Osteoblast (primary cell): ENCODE measurements around the gene TMEM229B. TPM values are rescaled to one million over a fixed set of nuclear protein-coding genes. Genes with fewer than 3 reads are reported as not detected.

ENCODE experiments used
- DNase-seq: peaks from one replicate; pipeline ENCODE4 v3.0.0; 2011; ENCODE audit warnings: low spot score, mixed read lengths; ENCODE audit not compliant: insufficient read length; ENCODE audit errors: missing footprints
- H2AFZ ChIP-seq: 2 replicates; pipeline ENCODE4 v1.6.0; 2011; ENCODE audit warnings: mild to moderate bottlenecking, low read length
- H3K27ac ChIP-seq: 2 replicates; pipeline ENCODE4 v1.5.1; 2011; ENCODE audit warnings: mild to moderate bottlenecking, low read depth, low read length, moderate library complexity
- H3K27me3 ChIP-seq: 2 replicates; pipeline ENCODE4 v1.6.0; 2012; ENCODE audit warnings: mild to moderate bottlenecking, control low read depth, inconsistent platforms, low read length, moderate library complexity; ENCODE audit not compliant: insufficient read depth
- H3K36me3 ChIP-seq: 2 replicates; pipeline ENCODE4 v1.5.1; 2011; ENCODE audit warnings: mild to moderate bottlenecking, low read length, control low read depth, moderate library complexity; ENCODE audit not compliant: insufficient read depth
- H3K4me1 ChIP-seq: 2 replicates; pipeline ENCODE4 v1.5.1; 2011; ENCODE audit warnings: mild to moderate bottlenecking, low read length, control low read depth, moderate library complexity; ENCODE audit not compliant: insufficient read depth
- H3K4me2 ChIP-seq: 2 replicates; pipeline ENCODE4 v1.6.0; 2011; ENCODE audit warnings: mild to moderate bottlenecking, low read length; ENCODE audit not compliant: insufficient read depth
- H3K4me3 ChIP-seq: fragments of 200-600 bp; sonication (generic); 3 replicates; pipeline ENCODE4 v1.5.1; 2012; ENCODE audit warnings: mild to moderate bottlenecking, low read length, inconsistent platforms; ENCODE audit not compliant: insufficient read depth
- H3K79me2 ChIP-seq: 2 replicates; pipeline ENCODE4 v1.6.0; 2012; ENCODE audit warnings: mild to moderate bottlenecking, low read length, control low read depth, inconsistent platforms; ENCODE audit not compliant: insufficient read depth
- H3K9me3 ChIP-seq: 2 replicates; pipeline ENCODE4 v1.5.1; 2011; ENCODE audit warnings: low read depth, low read length, control low read depth
- H4K20me1 ChIP-seq: 2 replicates; pipeline ENCODE4 v1.6.0; 2012; ENCODE audit warnings: mild to moderate bottlenecking, low read length, control low read depth; ENCODE audit not compliant: insufficient read depth
- CTCF ChIP-seq: IDR thresholded peaks from 2 replicates; pipeline ENCODE4 v1.5.1; 2011; ENCODE audit warnings: mild to moderate bottlenecking, low read depth, low read length, moderate library complexity; ENCODE audit errors: extremely low read depth
- total RNA-seq: library from RNA; depleted of rRNA; stranded (reverse); fragments of >200 nt; gene quantifications from 2 replicates; pipeline ENCODE4 v1.2.3, GENCODE V29; 2012

The TMEM229B gene
- total RNA-seq, 1 donor: 5.8 TPM

GRCh38 chr14:67528276-67528675, 39.8 kb upstream of the TMEM229B start:
- no peak overlapping the region for H3K4me2 ChIP-seq
- H4K20me1 ChIP-seq: no peaks in the 10 kb centered on the region
- no peak overlapping the region for H3K27ac ChIP-seq
- H3K36me3 ChIP-seq: no peaks in the 10 kb centered on the region
- no peak overlapping the region for H2AFZ ChIP-seq
- peaks cover 3% of the 10 kb centered on the region for H3K4me1 ChIP-seq
- no peak overlapping the region for H3K4me3 ChIP-seq
- TF ChIP-seq CTCF: no peak
- no peak for DNase-seq
- H3K27me3 ChIP-seq: peaks cover 26% of the 10 kb centered on the region
- no peaks in the 10 kb centered on the region for H3K9me3 ChIP-seq
- H3K79me2 ChIP-seq: no peaks in the 10 kb centered on the region

GRCh38 chr14:67527756-67528155, 39.2 kb upstream of the TMEM229B start:
- Histone ChIP-seq H3K27me3 (peaks cover 29% of the 10 kb centered on the region), H3K36me3 (no peaks in the 10 kb centered on the region), H3K79me2 (no peaks in the 10 kb centered on the region), H4K20me1 (no peaks in the 10 kb centered on the region), H3K4me2 (no peak overlapping the region), H3K4me3 (no peak overlapping the region), H3K4me1 (peaks cover 3% of the 10 kb centered on the region), H3K27ac (no peak overlapping the region), H3K9me3 (no peaks in the 10 kb centered on the region), H2AFZ (no peak overlapping the region)
- TF ChIP-seq CTCF: no peak
- DNase-seq: peak; percentile 21

GRCh38 chr14:67526676-67527459, 38.3 kb upstream of the TMEM229B start:
- Histone ChIP-seq H3K4me3 (no peak overlapping the region), H2AFZ (peak overlapping the region; percentile 45), H3K27ac (no peak overlapping the region), H3K9me3 (no peaks in the 10 kb centered on the region), H3K27me3 (peaks cover 38% of the 10 kb centered on the region), H4K20me1 (no peaks in the 10 kb centered on the region), H3K4me1 (no peaks in the 10 kb centered on the region), H3K4me2 (no peak overlapping the region), H3K36me3 (no peaks in the 10 kb centered on the region), H3K79me2 (no peaks in the 10 kb centered on the region)
- DNase-seq: peak; percentile 83
- peak; percentile 76 for TF ChIP-seq CTCF

- H4K20me1 ChIP-seq: no peaks in the 10 kb centered on the region
- H3K27me3 ChIP-seq: peaks cover 42% of the 10 kb centered on the region
- no peaks in the 10 kb centered on the region for H3K9me3 ChIP-seq
- H3K4me1 ChIP-seq: no peaks in the 10 kb centered on the region
- no peak for TF ChIP-seq CTCF
- H3K4me3 ChIP-seq: no peak overlapping the region
- H2AFZ ChIP-seq: no peak overlapping the region
- no peak overlapping the region for H3K4me2 ChIP-seq
- no peak for DNase-seq
- no peak overlapping the region for H3K27ac ChIP-seq
- no peaks in the 10 kb centered on the region for H3K36me3 ChIP-seq
- H3K79me2 ChIP-seq: no peaks in the 10 kb centered on the region
Observed at GRCh38 chr14:67526181-67526580, 37.7 kb upstream of the TMEM229B start.
